ENCODE results near the gene CYB5D1. TPM values are rescaled to one million over a fixed set of nuclear protein-coding genes. Genes with fewer than 3 reads are reported as not detected.
A peak's percentile ranks its signal among the peaks of the same experiment; 100 is the strongest.

The CYB5D1 gene
- polyA plus RNA-seq, 1 donor (not counting 4 experiments of a cell fraction or from before 2014, with no cell fraction given) = 14.8 TPM

DNA sequence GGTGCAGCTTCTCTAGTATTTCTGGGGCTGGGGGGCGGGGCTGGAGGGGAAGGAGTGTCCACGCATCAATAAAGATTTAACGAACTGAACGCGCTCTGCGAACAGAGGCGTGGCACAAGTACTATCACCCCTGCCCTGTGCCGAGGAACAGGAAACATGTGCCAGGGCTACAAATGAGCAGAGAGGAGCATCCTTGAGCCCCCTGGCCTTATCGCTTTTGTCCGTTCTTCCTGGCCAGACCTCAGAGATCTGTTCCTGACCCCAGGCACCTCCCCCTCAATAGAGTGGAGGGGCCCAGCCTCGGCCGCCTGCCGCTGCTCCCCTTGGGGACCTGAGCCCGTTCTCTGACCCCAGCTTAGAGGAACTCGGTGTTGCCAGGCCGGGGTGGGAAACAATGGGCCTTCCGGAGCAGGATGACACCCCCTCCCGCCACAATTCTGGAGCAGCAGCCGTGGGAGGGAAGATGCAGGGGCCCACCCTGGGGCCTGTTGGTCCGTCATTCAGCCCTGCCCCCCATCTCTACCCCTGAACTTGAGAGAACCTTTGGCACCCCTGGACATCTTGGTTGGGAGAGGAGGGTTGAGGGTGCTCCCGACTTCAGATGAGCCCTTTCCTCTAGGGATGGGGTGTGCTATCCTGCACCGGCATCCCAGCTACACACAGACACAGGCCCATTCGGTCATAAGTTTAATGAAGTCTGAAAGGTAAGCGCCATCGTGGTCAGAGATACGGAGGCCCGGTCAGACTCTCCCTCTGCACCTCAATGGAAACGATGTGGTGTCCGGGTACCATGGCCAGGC, 1.6 kb upstream of the CYB5D1 start:
- FAIRE-seq (no peak), DNase-seq (ENCODE audit: low read depth, low spot score) (no peak)
- H3K4me1 ChIP-seq (ENCODE audit: control insufficient read depth, extremely low read depth, insufficient read depth, low read length) = peaks cover 42% of the 10 kb centered on the region
- peak overlapping the region; percentile 79 for H3K9ac ChIP-seq (ENCODE audit: control insufficient read depth, extremely low read depth, insufficient read depth, low read length)
- H3K4me2 ChIP-seq (ENCODE audit: control insufficient read depth, extremely low read depth, insufficient read depth, low read depth, low read length) = peak overlapping the region; percentile 97
- H4K20me1 ChIP-seq (ENCODE audit: control insufficient read depth, extremely low read depth, insufficient read depth, low read length) = peaks cover 8% of the 10 kb centered on the region
- H2AFZ ChIP-seq (ENCODE audit: control insufficient read depth, low read length) = no peak overlapping the region
- no peak for TF ChIP-seq EZH2 (IDR thresholded peaks at IDR 0.05; ENCODE audit: low read length)
- TF ChIP-seq, protein P1, sequence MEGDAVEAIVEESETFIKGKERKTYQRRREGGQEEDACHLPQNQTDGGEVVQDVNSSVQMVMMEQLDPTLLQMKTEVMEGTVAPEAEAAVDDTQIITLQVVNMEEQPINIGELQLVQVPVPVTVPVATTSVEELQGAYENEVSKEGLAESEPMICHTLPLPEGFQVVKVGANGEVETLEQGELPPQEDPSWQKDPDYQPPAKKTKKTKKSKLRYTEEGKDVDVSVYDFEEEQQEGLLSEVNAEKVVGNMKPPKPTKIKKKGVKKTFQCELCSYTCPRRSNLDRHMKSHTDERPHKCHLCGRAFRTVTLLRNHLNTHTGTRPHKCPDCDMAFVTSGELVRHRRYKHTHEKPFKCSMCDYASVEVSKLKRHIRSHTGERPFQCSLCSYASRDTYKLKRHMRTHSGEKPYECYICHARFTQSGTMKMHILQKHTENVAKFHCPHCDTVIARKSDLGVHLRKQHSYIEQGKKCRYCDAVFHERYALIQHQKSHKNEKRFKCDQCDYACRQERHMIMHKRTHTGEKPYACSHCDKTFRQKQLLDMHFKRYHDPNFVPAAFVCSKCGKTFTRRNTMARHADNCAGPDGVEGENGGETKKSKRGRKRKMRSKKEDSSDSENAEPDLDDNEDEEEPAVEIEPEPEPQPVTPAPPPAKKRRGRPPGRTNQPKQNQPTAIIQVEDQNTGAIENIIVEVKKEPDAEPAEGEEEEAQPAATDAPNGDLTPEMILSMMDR (optimal IDR thresholded peaks at IDR 0.05 in 1 of 3, IDR thresholded peaks at IDR 0.05 in 1 of 3, conservative IDR thresholded peaks at IDR 0.05 in 1 of 3; ENCODE audit: extremely low read depth in 1 of 3, insufficient read depth in 2 of 3, low read length in 3 of 3) = no peak
- H3K79me2 ChIP-seq (ENCODE audit: control insufficient read depth, insufficient read depth, low read length) = peaks cover 32% of the 10 kb centered on the region
- no peaks in the 10 kb centered on the region for H3K9me1 ChIP-seq (ENCODE audit: control insufficient read depth, extremely low read depth, insufficient read depth, low read length)
- H3K4me3 ChIP-seq (ENCODE audit: control insufficient read depth in 2 of 3, extremely low read depth in 1 of 3, insufficient read depth in 2 of 3, low read depth in 1 of 3, low read length in 3 of 3) = peak overlapping the region; percentile 57 to 98 (median 64)
- H3K27ac ChIP-seq (ENCODE audit: control insufficient read depth, insufficient read depth, low read length) = peak overlapping the region; percentile 73
- peaks cover 16 to 22% of the 10 kb centered on the region in 2 experiments for H3K36me3 ChIP-seq (ENCODE audit: control insufficient read depth in 2 of 2, extremely low read depth in 1 of 2, insufficient read depth in 2 of 2, low read length in 2 of 2)
- no peaks in the 10 kb centered on the region for H3K27me3 ChIP-seq (ENCODE audit: control insufficient read depth, extremely low read depth, insufficient read depth, low read length)
- no peaks in the 10 kb centered on the region for H3K9me3 ChIP-seq (ENCODE audit: control insufficient read depth, low read depth, low read length)
- dilution Hi-C loops (cut with MboI; ENCODE audit: extremely low pct_ligation_motif_present, low sequenced_read_pairs) = no loop called here

DNA sequence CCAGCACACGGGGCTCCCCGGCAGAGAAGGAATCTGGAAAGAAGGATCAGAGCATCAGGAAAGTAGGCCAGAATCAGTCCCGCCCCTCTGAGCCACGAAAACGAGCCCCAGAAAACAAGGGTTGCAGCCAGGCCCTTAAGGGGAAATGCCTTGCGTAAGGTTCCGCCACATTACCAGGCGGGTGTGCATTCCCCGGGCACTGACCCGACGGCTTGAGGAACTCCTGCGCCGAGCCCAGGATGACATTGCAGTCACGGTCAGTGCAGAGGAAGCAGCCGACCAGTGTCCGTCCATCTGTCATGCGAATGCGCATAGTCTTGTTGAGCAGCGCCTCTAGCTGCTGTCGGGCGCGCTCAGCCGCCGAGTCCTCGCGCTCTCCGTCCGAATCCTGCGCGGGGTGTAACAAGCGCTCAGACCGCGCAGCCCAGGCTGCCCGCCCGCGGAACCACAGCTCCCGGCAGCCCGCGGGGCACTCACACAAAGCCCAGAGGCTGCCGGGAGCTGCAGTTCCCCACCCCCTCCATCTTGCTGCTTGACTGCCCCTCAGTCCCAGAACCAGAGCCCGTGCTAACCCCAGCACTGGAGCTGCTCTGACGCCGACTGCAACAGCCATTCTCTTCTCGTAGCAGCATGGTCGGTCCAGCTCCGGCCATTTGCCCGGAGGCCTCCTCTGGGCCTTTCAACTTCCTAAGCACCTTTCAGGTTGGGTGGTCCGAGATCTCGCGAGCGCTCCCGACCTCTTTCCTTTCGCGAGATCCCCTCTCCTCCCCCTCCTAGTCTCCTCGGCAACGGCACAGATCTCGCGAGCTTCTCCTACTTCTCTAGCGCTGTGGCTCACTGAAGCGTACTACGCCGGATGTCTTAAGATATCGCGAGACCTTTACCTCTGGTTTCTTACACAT, 741 bp upstream of the CYB5D1 start, which contains the start of gene NAA38:
Gene NAA38, minus strand, starts transcription at position 749 of the 902 bp plus-strand sequence. Its CDS starts 96 bp downstream, at position 653.
- peaks cover 17 to 18% of the 10 kb centered on the region in 2 experiments for H3K36me3 ChIP-seq (ENCODE audit: control insufficient read depth in 2 of 2, extremely low read depth in 1 of 2, insufficient read depth in 2 of 2, low read length in 2 of 2)
- FAIRE-seq = peak; percentile 91
- TF ChIP-seq, protein P1 (optimal IDR thresholded peaks at IDR 0.05 in 1 of 3, IDR thresholded peaks at IDR 0.05 in 1 of 3, conservative IDR thresholded peaks at IDR 0.05 in 1 of 3; ENCODE audit: extremely low read depth in 1 of 3, insufficient read depth in 2 of 3, low read length in 3 of 3) = peak; percentile 34 to 70 (median 61)
- TF ChIP-seq EZH2 (IDR thresholded peaks at IDR 0.05; ENCODE audit: low read length) = no peak
- H3K4me2 ChIP-seq (ENCODE audit: control insufficient read depth, extremely low read depth, insufficient read depth, low read depth, low read length) = peak within 1 kb of the TSS; percentile 97
- peak within 1 kb of the TSS; percentile 73 for H3K27ac ChIP-seq (ENCODE audit: control insufficient read depth, insufficient read depth, low read length)
- H4K20me1 ChIP-seq (ENCODE audit: control insufficient read depth, extremely low read depth, insufficient read depth, low read length) = peaks cover 8% of the 10 kb centered on the region
- H3K4me3 ChIP-seq (ENCODE audit: control insufficient read depth in 2 of 3, extremely low read depth in 1 of 3, insufficient read depth in 2 of 3, low read depth in 1 of 3, low read length in 3 of 3) = peak within 1 kb of the TSS; percentile 57 to 98 (median 79)
- H3K79me2 ChIP-seq (ENCODE audit: control insufficient read depth, insufficient read depth, low read length) = peaks cover 32% of the 10 kb centered on the region
- H3K9me3 ChIP-seq (ENCODE audit: control insufficient read depth, low read depth, low read length) = no peaks in the 10 kb centered on the region
- DNase-seq (ENCODE audit: low read depth, low spot score) = peak; percentile 98
- H3K4me1 ChIP-seq (ENCODE audit: control insufficient read depth, extremely low read depth, insufficient read depth, low read length) = peaks cover 37% of the 10 kb centered on the region
- H3K27me3 ChIP-seq (ENCODE audit: control insufficient read depth, extremely low read depth, insufficient read depth, low read length) = no peaks in the 10 kb centered on the region
- H3K9ac ChIP-seq (ENCODE audit: control insufficient read depth, extremely low read depth, insufficient read depth, low read length) = peak within 1 kb of the TSS; percentile 79
- dilution Hi-C loops (cut with MboI; ENCODE audit: extremely low pct_ligation_motif_present, low sequenced_read_pairs) = no loop called here
- no peaks in the 10 kb centered on the region for H3K9me1 ChIP-seq (ENCODE audit: control insufficient read depth, extremely low read depth, insufficient read depth, low read length)
- peak within 1 kb of the TSS; percentile 93 for H2AFZ ChIP-seq (ENCODE audit: control insufficient read depth, low read length)
